ENCODE measurements around the gene NR1D2. TPM values are rescaled to one million over a fixed set of nuclear protein-coding genes. Genes with fewer than 3 reads are reported as not detected.

Gene NR1D2
- polyA plus RNA-seq, 1 donor from 2014 or later: 12.9 TPM

DNA sequence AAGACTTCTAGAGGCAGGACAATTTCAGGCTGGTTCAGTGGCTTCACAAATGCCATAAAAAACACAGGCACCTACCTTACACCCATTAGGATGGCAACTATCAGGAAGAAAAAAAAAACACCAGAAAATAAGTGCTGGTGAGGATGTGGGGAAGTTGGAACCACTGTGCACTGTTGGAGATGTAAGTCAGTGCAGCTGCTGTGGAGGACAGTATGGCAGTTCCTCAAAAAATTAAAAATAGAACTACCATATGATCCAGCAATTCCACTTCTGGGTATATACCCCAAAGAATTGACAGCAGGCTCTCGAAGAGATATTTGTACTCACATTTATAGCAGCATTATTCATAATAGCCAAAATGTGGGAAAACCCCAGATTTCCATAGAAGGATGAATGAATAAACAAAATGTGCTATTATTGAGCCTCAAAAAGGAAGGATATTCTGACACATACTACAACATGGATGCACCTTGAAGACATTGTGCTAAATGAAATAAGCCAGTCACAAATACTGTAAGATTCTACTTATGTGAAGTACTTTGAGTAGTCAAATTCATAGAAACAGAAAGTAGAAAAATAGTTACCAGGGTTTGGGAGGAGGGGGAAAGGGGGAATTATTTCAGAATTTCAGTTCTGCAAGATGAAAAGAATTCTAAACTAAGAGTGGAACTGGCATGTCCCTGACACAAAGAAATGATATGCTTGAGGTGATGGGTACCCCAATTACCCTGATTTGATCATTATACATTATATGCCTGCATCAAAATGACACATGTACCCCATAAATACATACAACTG lies 40.9 kb downstream of the NR1D2 start:
- H4K20me1 ChIP-seq (ENCODE audit: insufficient read depth): no peaks in the 10 kb centered on the region
- no peak overlapping the region for H3K4me3 ChIP-seq (ENCODE audit: low read length)
- no peak for TF ChIP-seq SMC3 (conservative IDR thresholded peaks at IDR 0.05; ENCODE audit: poor library complexity)
- no peak for TF ChIP-seq MXI1 (conservative IDR thresholded peaks at IDR 0.05; ENCODE audit: poor library complexity, severe bottlenecking)
- no peak for TF ChIP-seq RAD21 (conservative IDR thresholded peaks at IDR 0.05)
- TF ChIP-seq TAF1 (IDR thresholded peaks at IDR 0.05; ENCODE audit: low read depth): no peak
- no peak for TF ChIP-seq POLR2AphosphoS5 (IDR thresholded peaks at IDR 0.05)
- no peak for TF ChIP-seq EP300 (conservative IDR thresholded peaks at IDR 0.05; ENCODE audit: poor library complexity, severe bottlenecking)
- TF ChIP-seq, protein P1, sequence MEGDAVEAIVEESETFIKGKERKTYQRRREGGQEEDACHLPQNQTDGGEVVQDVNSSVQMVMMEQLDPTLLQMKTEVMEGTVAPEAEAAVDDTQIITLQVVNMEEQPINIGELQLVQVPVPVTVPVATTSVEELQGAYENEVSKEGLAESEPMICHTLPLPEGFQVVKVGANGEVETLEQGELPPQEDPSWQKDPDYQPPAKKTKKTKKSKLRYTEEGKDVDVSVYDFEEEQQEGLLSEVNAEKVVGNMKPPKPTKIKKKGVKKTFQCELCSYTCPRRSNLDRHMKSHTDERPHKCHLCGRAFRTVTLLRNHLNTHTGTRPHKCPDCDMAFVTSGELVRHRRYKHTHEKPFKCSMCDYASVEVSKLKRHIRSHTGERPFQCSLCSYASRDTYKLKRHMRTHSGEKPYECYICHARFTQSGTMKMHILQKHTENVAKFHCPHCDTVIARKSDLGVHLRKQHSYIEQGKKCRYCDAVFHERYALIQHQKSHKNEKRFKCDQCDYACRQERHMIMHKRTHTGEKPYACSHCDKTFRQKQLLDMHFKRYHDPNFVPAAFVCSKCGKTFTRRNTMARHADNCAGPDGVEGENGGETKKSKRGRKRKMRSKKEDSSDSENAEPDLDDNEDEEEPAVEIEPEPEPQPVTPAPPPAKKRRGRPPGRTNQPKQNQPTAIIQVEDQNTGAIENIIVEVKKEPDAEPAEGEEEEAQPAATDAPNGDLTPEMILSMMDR (IDR thresholded peaks at IDR 0.05; ENCODE audit: poor library complexity, severe bottlenecking): no peak
- H3K79me2 ChIP-seq (replicated peaks; ENCODE audit: insufficient read depth, low read length): no peaks in the 10 kb centered on the region
- H3F3A ChIP-seq (ENCODE audit: insufficient read depth, low read length, poor library complexity, severe bottlenecking): peaks cover 3% of the 10 kb centered on the region
- H3K9me2 ChIP-seq (ENCODE audit: insufficient read depth, low read length): no peaks in the 10 kb centered on the region
- no peak overlapping the region for H3K27ac ChIP-seq (ENCODE audit: low read length)
- no peak overlapping the region for H3K4me2 ChIP-seq (ENCODE audit: low read length)
- no peak overlapping the region for H2AFZ ChIP-seq (ENCODE audit: low read depth, low read length)
- H3K36me3 ChIP-seq (ENCODE audit: insufficient read depth, low read length): no peaks in the 10 kb centered on the region
- H3K9me3 ChIP-seq (ENCODE audit: low read length): no peaks in the 10 kb centered on the region
- no peak overlapping the region for H3K9ac ChIP-seq (ENCODE audit: low read length)
- no peaks in the 10 kb centered on the region for H3K27me3 ChIP-seq (ENCODE audit: insufficient read depth, low read depth, low read length)

DNA sequence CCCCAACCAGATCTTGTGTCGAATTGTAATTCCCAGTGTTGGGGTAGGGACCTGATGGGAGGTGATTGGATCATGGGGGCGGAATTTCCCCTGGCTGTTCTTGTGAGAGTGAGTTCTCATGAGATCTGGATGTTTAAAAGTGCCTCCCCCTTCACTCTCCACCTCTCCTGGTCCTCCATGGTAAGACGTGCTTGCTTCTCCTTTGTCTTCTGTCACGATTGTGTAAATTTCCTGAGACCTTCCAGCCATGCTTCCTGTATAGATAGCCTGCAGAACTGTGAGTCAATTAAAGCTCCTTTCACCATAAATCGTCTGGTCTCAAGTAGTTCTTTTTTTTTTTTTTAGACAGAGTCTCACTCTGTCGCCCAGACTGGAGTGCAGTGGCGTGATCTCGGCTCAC lies 42.3 kb downstream of the NR1D2 start:
- Histone ChIP-seq H3K36me3 (ENCODE audit: insufficient read depth, low read length) (no peaks in the 10 kb centered on the region), H3K4me2 (ENCODE audit: low read length) (no peak overlapping the region), H3K79me2 (replicated peaks; ENCODE audit: insufficient read depth, low read length) (no peaks in the 10 kb centered on the region), H3K9me3 (ENCODE audit: low read length) (no peaks in the 10 kb centered on the region), H4K20me1 (ENCODE audit: insufficient read depth) (no peaks in the 10 kb centered on the region), H3K27ac (ENCODE audit: low read length) (no peak overlapping the region), H3K9ac (ENCODE audit: low read length) (no peak overlapping the region), H3K4me3 (ENCODE audit: low read length) (no peak overlapping the region), H3F3A (ENCODE audit: insufficient read depth, low read length, poor library complexity, severe bottlenecking) (peaks cover 11% of the 10 kb centered on the region), H3K9me2 (ENCODE audit: insufficient read depth, low read length) (no peaks in the 10 kb centered on the region), H2AFZ (ENCODE audit: low read depth, low read length) (no peak overlapping the region), H3K27me3 (ENCODE audit: insufficient read depth, low read depth, low read length) (no peaks in the 10 kb centered on the region)
- TF ChIP-seq MXI1 (conservative IDR thresholded peaks at IDR 0.05; ENCODE audit: poor library complexity, severe bottlenecking) (no peak), TAF1 (IDR thresholded peaks at IDR 0.05; ENCODE audit: low read depth) (no peak), EP300 (conservative IDR thresholded peaks at IDR 0.05; ENCODE audit: poor library complexity, severe bottlenecking) (no peak), SMC3 (conservative IDR thresholded peaks at IDR 0.05; ENCODE audit: poor library complexity) (no peak), POLR2AphosphoS5 (IDR thresholded peaks at IDR 0.05) (no peak), RAD21 (conservative IDR thresholded peaks at IDR 0.05) (no peak), EZH2 (IDR thresholded peaks at IDR 0.05; ENCODE audit: borderline replicate concordance, insufficient read depth, low read length, poor library complexity, severe bottlenecking) (no peak)
- TF ChIP-seq, protein P1 (IDR thresholded peaks at IDR 0.05; ENCODE audit: poor library complexity, severe bottlenecking): no peak
- TF ChIP-seq, protein P2, sequence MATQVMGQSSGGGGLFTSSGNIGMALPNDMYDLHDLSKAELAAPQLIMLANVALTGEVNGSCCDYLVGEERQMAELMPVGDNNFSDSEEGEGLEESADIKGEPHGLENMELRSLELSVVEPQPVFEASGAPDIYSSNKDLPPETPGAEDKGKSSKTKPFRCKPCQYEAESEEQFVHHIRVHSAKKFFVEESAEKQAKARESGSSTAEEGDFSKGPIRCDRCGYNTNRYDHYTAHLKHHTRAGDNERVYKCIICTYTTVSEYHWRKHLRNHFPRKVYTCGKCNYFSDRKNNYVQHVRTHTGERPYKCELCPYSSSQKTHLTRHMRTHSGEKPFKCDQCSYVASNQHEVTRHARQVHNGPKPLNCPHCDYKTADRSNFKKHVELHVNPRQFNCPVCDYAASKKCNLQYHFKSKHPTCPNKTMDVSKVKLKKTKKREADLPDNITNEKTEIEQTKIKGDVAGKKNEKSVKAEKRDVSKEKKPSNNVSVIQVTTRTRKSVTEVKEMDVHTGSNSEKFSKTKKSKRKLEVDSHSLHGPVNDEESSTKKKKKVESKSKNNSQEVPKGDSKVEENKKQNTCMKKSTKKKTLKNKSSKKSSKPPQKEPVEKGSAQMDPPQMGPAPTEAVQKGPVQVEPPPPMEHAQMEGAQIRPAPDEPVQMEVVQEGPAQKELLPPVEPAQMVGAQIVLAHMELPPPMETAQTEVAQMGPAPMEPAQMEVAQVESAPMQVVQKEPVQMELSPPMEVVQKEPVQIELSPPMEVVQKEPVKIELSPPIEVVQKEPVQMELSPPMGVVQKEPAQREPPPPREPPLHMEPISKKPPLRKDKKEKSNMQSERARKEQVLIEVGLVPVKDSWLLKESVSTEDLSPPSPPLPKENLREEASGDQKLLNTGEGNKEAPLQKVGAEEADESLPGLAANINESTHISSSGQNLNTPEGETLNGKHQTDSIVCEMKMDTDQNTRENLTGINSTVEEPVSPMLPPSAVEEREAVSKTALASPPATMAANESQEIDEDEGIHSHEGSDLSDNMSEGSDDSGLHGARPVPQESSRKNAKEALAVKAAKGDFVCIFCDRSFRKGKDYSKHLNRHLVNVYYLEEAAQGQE (IDR thresholded peaks at IDR 0.05; ENCODE audit: borderline replicate concordance): no peak

Data from neural cell (in vitro differentiated cells).